ENCODE data around the gene CHRNA1. TPM values are rescaled to one million over a fixed set of nuclear protein-coding genes. Genes with fewer than 3 reads are reported as not detected.
A peak's percentile ranks its signal among the peaks of the same experiment; 100 is the strongest.
"Not testable (repeated sequence)": the region's sequence is repeated elsewhere in the genome, so short reads cannot be mapped to it uniquely, and the experiment has no call there.

CHRNA1 gene
- total RNA-seq, 2 experiments from 2014 or later = 0.17 to 0.19 TPM

- intact Hi-C loops (cut with DNase I, micrococcal nuclease) = loop anchor here in 1 of 2 experiments (1.0 kb wide), 1 partner anchor 14 kb away; no protein-coding TSS in a partner anchor
- ATAC-seq (ENCODE audit: poor library complexity) = peak; percentile 67
- Histone ChIP-seq H3K27ac (ENCODE audit: low read depth in 1 of 2, low read length in 2 of 2) (no peak overlapping the region), H3K36me3 (ENCODE audit: insufficient read depth, low read length) (no peaks in the 10 kb centered on the region), H3K27me3 (ENCODE audit: control insufficient read depth in 1 of 2, insufficient read depth in 2 of 2, low read length in 2 of 2) (no peaks in the 10 kb centered on the region), H3K4me3 (ENCODE audit: low read length) (peak overlapping the region; percentile 8), H3K4me1 (ENCODE audit: insufficient read depth, low read length) (peaks cover 29% of the 10 kb centered on the region), H3K9me3 (ENCODE audit: control insufficient read depth in 1 of 2, insufficient read depth in 1 of 2, low read length in 2 of 2) (no peaks in the 10 kb centered on the region)
- Mint-ChIP-seq H3K4me3 (peak overlapping the region; percentile 83), H3K36me3 (ENCODE audit: low read depth) (no peaks in the 10 kb centered on the region), H3K4me1 (ENCODE audit: low read depth) (peaks cover 29% of the 10 kb centered on the region), H3K27me3 (no peaks in the 10 kb centered on the region), H3K9me3 (peaks cover 2% of the 10 kb centered on the region), H3K27ac (peak overlapping the region; percentile 7)
- TF ChIP-seq CTCF (IDR thresholded peaks at IDR 0.05) = no peak
- ChIA-PET CTCF (interaction anchor here (2.1 kb wide), 1 partner anchor 17 kb away, joined by 4 read pairs; no protein-coding TSS in a partner anchor), POLR2A (no interaction called here)
- peak in 5 of 14 experiments; percentile 13 to 46 (median 28) for DNase-seq
Measured at GRCh38 chr2:174716785-174717184, 47.5 kb downstream of the CHRNA1 start.

- Mint-ChIP-seq H3K27ac (no peak overlapping the region), H3K27me3 (peaks cover 12% of the 10 kb centered on the region), H3K4me1 (ENCODE audit: low read depth) (peaks cover 23% of the 10 kb centered on the region), H3K9me3 (no peaks in the 10 kb centered on the region), H3K4me3 (no peak overlapping the region), H3K36me3 (ENCODE audit: low read depth) (no peaks in the 10 kb centered on the region)
- no peak overlapping the region for H3K27ac ChIP-seq (ENCODE audit: low read depth in 1 of 2, low read length in 2 of 2)
- no peak overlapping the region for H3K4me3 ChIP-seq (ENCODE audit: low read length)
- ChIA-PET CTCF (no interaction called here), POLR2A (interaction anchor here (1.0 kb wide), 1 partner anchor 35 kb away, joined by 3 read pairs; no protein-coding TSS in a partner anchor)
- TF ChIP-seq CTCF (IDR thresholded peaks at IDR 0.05) = no peak
- no peaks in the 10 kb centered on the region for H3K36me3 ChIP-seq (ENCODE audit: insufficient read depth, low read length)
- H3K27me3 ChIP-seq (ENCODE audit: control insufficient read depth in 1 of 2, insufficient read depth in 2 of 2, low read length in 2 of 2) = no peaks in the 10 kb centered on the region
- no peak for DNase-seq
- H3K9me3 ChIP-seq (ENCODE audit: control insufficient read depth in 1 of 2, insufficient read depth in 1 of 2, low read length in 2 of 2) = peaks cover 0 to 8% of the 10 kb centered on the region in 2 experiments
- H3K4me1 ChIP-seq (ENCODE audit: insufficient read depth, low read length) = peaks cover 25% of the 10 kb centered on the region
- intact Hi-C loops (cut with DNase I, micrococcal nuclease) = no loop called here
- no peak for ATAC-seq (ENCODE audit: poor library complexity)
Measured at GRCh38 chr2:174713686-174714085, 50.6 kb downstream of the CHRNA1 start.

GRCh38 chr2:174711206-174711605 lies 53.1 kb downstream of the CHRNA1 start:
- ChIA-PET POLR2A (no interaction called here), CTCF (no interaction called here)
- no peaks in the 10 kb centered on the region for H3K4me1 Mint-ChIP-seq (ENCODE audit: low read depth)
- no peak overlapping the region for H3K27ac ChIP-seq (ENCODE audit: low read depth in 1 of 2, low read length in 2 of 2)
- ATAC-seq (ENCODE audit: poor library complexity) (no peak), DNase-seq (no peak)
- H3K9me3 Mint-ChIP-seq = no peaks in the 10 kb centered on the region
- peaks cover 0 to 8% of the 10 kb centered on the region in 2 experiments for H3K9me3 ChIP-seq (ENCODE audit: control insufficient read depth in 1 of 2, insufficient read depth in 1 of 2, low read length in 2 of 2)
- peaks cover 0 to 7% of the 10 kb centered on the region in 2 experiments for H3K27me3 ChIP-seq (ENCODE audit: control insufficient read depth in 1 of 2, insufficient read depth in 2 of 2, low read length in 2 of 2)
- no peak overlapping the region for H3K27ac Mint-ChIP-seq
- H3K4me3 ChIP-seq (ENCODE audit: low read length) = no peak overlapping the region
- peaks cover 26% of the 10 kb centered on the region for H3K27me3 Mint-ChIP-seq
- intact Hi-C loops (cut with DNase I, micrococcal nuclease) = no loop called here
- TF ChIP-seq CTCF (IDR thresholded peaks at IDR 0.05) = no peak
- peaks cover 1% of the 10 kb centered on the region for H3K4me1 ChIP-seq (ENCODE audit: insufficient read depth, low read length)
- no peak overlapping the region for H3K4me3 Mint-ChIP-seq
- no peaks in the 10 kb centered on the region for H3K36me3 Mint-ChIP-seq (ENCODE audit: low read depth)
- H3K36me3 ChIP-seq (ENCODE audit: insufficient read depth, low read length) = no peaks in the 10 kb centered on the region

- H3K27me3 Mint-ChIP-seq = peaks cover 30% of the 10 kb centered on the region
- H3K36me3 Mint-ChIP-seq (ENCODE audit: low read depth); ATAC-seq (ENCODE audit: poor library complexity); DNase-seq; H3K36me3 ChIP-seq (ENCODE audit: insufficient read depth, low read length); H3K27me3 ChIP-seq (ENCODE audit: control insufficient read depth in 1 of 2, insufficient read depth in 2 of 2, low read length in 2 of 2); H3K4me3 ChIP-seq (ENCODE audit: low read length); H3K4me1 ChIP-seq (ENCODE audit: insufficient read depth, low read length); intact Hi-C loops (cut with DNase I, micrococcal nuclease); H3K27ac ChIP-seq (ENCODE audit: low read depth in 1 of 2, low read length in 2 of 2); POLR2A ChIA-PET; H3K4me3 Mint-ChIP-seq; H3K27ac Mint-ChIP-seq; H3K9me3 ChIP-seq (ENCODE audit: control insufficient read depth in 1 of 2, insufficient read depth in 1 of 2, low read length in 2 of 2); H3K9me3 Mint-ChIP-seq; H3K4me1 Mint-ChIP-seq (ENCODE audit: low read depth): not testable (repeated sequence)
- CTCF ChIA-PET = interaction anchor here (1.2 kb wide), 1 partner anchor 10 kb away, joined by 5 read pairs; no protein-coding TSS in a partner anchor
Measured at GRCh38 chr2:174709416-174710004, 54.8 kb downstream of the CHRNA1 start.

Measured in CD4-positive, alpha-beta T cell (primary cell).